ENCODE measurements around the gene TCF7L1. TPM values are rescaled to one million over a fixed set of nuclear protein-coding genes. Genes with fewer than 3 reads are reported as not detected.
A peak's percentile ranks its signal among the peaks of the same experiment; 100 is the strongest.

TCF7L1 gene, protein sequence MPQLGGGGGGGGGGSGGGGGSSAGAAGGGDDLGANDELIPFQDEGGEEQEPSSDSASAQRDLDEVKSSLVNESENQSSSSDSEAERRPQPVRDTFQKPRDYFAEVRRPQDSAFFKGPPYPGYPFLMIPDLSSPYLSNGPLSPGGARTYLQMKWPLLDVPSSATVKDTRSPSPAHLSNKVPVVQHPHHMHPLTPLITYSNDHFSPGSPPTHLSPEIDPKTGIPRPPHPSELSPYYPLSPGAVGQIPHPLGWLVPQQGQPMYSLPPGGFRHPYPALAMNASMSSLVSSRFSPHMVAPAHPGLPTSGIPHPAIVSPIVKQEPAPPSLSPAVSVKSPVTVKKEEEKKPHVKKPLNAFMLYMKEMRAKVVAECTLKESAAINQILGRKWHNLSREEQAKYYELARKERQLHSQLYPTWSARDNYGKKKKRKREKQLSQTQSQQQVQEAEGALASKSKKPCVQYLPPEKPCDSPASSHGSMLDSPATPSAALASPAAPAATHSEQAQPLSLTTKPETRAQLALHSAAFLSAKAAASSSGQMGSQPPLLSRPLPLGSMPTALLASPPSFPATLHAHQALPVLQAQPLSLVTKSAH
- total RNA-seq (under 1 TPM in 1 of 2 donors, not detected in 1; 0.12 TPM), total RNA-seq (0 to 0.08 reads per million in 2 donors)

DNA sequence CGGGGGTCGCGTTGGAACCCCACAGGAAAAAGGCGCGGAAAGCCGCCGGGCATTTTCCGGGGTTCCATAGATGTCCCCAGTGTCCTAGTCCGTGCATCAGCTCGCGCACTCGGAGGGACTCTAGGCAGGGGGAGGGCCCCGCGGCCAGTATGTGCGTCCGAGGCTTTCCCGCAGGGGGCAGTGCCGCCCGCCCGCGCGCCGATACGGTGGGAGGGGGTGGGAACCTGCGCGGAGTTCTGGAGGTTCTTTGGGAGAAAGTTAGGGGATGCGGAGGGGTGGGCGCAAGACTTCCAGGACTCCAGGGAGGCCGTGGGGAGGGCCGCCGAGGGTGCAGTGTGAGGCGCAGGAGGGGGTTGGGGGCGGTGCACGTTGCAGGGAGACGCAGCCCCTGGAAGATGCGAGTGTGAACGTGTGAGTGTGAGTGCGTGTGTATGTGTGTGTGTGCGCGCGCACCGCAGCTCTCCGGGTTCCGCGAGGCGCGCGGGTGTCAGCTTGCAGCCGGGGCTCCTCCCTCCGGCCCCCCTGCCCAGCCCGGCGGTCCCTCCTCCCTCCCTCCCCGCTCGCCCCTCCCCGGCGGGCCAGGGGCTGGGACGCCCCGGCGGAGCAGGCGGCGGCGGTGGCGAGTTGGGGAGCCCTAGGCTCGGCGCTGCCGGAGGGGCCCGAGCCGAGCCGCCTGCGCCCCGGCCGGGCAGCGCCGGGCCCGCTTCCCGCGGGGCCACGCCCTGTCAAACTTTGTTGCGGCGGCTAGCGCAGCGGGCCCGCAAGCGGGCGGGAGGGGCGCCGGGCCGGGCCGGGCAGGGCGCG, at the start of gene TCF7L1:
TCF7L1 (plus strand) TSS at position 559 of the 804 bp plus-strand sequence. CDS start 293 bp downstream, outside the sequence.
- Mint-ChIP-seq H3K4me1 (peaks cover 2% of the 10 kb centered on the region), H3K27ac (no peak within 1 kb of the TSS), H3K27me3 (peaks cover 54% of the 10 kb centered on the region), H3K36me3 (ENCODE audit: low read depth) (no peaks in the 10 kb centered on the region), H3K4me3 (peak within 1 kb of the TSS; percentile 82)
- peak; percentile 60 for ATAC-seq
- no peaks in the 10 kb centered on the region for H3K9me3 ChIP-seq (ENCODE audit: control insufficient read depth, low read length, poor library complexity, severe bottlenecking)
- DNase-seq: peak in 1 of 3 donors; percentile 9

DNA sequence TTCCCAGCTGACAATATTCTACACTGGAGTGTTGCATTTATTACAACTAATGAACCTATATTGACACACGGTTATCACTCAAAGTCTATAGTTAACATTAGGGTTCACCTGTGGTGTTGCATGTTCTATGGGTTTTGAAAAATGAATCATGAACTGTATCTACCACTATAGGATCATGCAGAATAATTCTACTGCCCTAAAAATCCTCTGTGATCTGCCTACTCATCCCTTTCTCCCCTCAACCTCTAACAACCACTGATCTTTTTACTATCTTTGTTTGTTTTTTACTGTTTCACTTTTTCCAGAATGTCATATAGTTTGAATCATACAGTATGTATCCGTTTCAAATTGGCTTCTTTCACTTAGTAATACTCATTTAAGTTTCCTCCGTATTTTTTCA, 47.6 kb upstream of the TCF7L1 start:
- Mint-ChIP-seq H3K4me1 (no peaks in the 10 kb centered on the region), H3K27me3 (peaks cover 21% of the 10 kb centered on the region), H3K4me3 (no peak overlapping the region), H3K36me3 (ENCODE audit: low read depth) (no peaks in the 10 kb centered on the region), H3K27ac (no peak overlapping the region)
- no peak for ATAC-seq
- H3K9me3 ChIP-seq (ENCODE audit: control insufficient read depth, low read length, poor library complexity, severe bottlenecking): no peaks in the 10 kb centered on the region
- DNase-seq: no peak

DNA sequence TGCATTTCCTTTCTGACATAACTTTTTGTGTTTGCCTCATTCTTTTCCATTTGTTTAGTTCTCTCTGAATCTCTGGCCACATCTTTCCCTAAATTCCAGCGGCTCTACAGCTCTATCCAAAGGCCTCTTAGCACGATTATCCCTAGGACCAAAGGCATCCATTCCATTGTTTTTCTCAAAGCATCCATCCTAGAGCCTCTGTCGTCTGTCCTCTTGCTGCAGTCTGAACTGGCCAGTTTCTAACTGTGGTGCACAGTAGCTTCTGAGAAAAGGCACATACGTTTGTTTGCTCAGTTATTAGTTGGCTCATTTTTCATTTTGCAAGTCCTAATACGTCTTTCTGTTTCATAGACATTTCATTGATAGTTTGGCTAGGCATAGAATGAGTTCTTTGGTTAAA, 45.7 kb upstream of the TCF7L1 start:
- no peak overlapping the region for H3K4me3 Mint-ChIP-seq
- H3K9me3 ChIP-seq (ENCODE audit: control insufficient read depth, low read length, poor library complexity, severe bottlenecking): no peaks in the 10 kb centered on the region
- ATAC-seq: no peak
- no peak for DNase-seq
- H3K36me3 Mint-ChIP-seq (ENCODE audit: low read depth): no peaks in the 10 kb centered on the region
- H3K27ac Mint-ChIP-seq: no peak overlapping the region
- peaks cover 27% of the 10 kb centered on the region for H3K27me3 Mint-ChIP-seq
- no peaks in the 10 kb centered on the region for H3K4me1 Mint-ChIP-seq

DNA sequence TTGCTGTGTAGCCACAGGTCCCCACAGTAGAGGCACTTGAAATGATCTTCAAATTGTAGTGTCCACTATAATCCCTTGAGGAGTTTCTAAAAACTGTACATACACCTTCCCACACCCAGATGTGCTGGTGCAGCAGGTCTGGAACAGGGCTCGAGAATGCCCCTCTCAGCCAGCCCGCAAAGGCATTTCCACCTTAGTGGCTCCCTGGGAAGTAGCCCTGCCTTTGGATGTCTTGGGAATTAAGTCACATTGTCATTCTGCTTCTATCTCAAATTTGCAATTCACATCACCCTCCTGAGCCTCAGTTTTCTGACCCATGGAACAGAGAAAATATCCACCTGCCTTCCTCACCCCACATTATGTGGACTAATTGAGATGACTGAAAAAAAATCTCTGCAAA, 44.3 kb upstream of the TCF7L1 start:
- H3K9me3 ChIP-seq (ENCODE audit: control insufficient read depth, low read length, poor library complexity, severe bottlenecking): no peaks in the 10 kb centered on the region
- H3K4me1 Mint-ChIP-seq: no peaks in the 10 kb centered on the region
- no peak overlapping the region for H3K27ac Mint-ChIP-seq
- ATAC-seq (no peak), DNase-seq (no peak)
- peaks cover 27% of the 10 kb centered on the region for H3K27me3 Mint-ChIP-seq
- no peak overlapping the region for H3K4me3 Mint-ChIP-seq
- H3K36me3 Mint-ChIP-seq (ENCODE audit: low read depth): no peaks in the 10 kb centered on the region

DNA sequence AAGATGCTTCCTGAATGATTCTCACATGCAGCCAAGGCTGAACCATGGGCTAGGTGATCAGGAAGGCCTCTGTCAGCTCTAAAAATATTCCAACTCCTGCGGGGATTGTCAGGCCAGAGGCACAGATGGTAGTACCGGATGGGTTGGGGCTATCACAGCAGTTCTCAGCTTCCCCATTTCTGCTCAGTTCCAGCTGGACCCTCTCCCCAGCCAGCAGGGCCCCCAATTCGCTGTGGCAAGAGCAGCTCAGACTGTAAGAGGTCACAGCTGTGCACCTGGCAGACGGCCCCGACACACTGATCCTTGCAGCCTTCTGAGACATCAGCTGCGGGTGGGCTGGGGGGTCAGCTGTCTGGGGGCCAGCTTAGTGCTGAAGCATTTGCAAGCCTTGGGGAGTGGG, 43.6 kb upstream of the TCF7L1 start:
- H3K27ac Mint-ChIP-seq: no peak overlapping the region
- no peak for ATAC-seq

DNA sequence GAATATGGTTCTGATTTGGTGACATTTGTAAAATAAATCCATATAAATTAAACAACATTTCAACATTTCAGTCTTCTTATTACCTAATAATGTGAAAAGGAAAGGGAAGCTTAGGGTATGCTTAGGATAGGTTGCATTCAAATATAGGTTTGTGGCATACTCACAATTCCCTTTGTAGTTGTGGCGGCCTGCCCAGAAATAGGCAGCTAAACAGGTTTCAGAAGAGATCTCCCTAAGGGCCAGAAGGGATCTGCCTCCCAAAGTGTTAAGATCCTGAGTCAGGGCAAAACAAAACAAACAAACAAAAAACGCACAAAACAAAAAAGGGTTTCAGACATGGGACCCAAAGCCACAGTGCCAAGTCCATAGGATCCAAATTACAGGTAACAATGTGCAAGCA, 41.4 kb upstream of the TCF7L1 start:
- H3K27me3 Mint-ChIP-seq: peaks cover 30% of the 10 kb centered on the region
- H3K9me3 ChIP-seq (ENCODE audit: control insufficient read depth, low read length, poor library complexity, severe bottlenecking): no peaks in the 10 kb centered on the region
- DNase-seq (no peak), ATAC-seq (no peak)
- H3K36me3 Mint-ChIP-seq (ENCODE audit: low read depth): no peaks in the 10 kb centered on the region
- H3K4me1 Mint-ChIP-seq: no peaks in the 10 kb centered on the region
- H3K4me3 Mint-ChIP-seq: no peak overlapping the region
- H3K27ac Mint-ChIP-seq: no peak overlapping the region

More for the DNA sequence above, 43.6 kb upstream of the TCF7L1 start:
- DNase-seq: no peak
- Mint-ChIP-seq H3K4me1 (no peaks in the 10 kb centered on the region), H3K27me3 (peaks cover 22% of the 10 kb centered on the region), H3K4me3 (no peak overlapping the region), H3K36me3 (ENCODE audit: low read depth) (no peaks in the 10 kb centered on the region)
- no peaks in the 10 kb centered on the region for H3K9me3 ChIP-seq (ENCODE audit: control insufficient read depth, low read length, poor library complexity, severe bottlenecking)

DNA sequence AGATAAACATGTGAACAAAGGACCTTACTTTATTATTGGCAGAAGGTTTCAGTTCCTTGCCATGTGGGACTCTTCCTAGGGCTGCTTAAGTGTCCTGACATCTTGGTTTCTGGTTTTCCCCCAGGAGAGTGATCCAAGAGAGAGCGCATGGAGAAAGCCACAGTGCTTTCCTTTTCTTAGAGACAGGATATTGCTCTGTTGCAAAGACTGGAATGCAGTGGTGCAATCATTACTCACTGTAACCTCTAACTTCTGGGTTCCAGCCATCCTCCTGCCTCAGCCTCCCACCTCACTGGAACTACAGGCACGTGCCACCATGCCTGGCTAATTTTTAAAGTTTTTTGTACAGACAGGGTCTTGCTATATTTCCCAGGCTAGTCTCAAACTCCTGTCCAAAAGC, 38.1 kb upstream of the TCF7L1 start:
- H3K4me3 Mint-ChIP-seq: no peak overlapping the region
- H3K27me3 Mint-ChIP-seq: peaks cover 31% of the 10 kb centered on the region
- no peak for DNase-seq
- H3K36me3 Mint-ChIP-seq (ENCODE audit: low read depth): no peaks in the 10 kb centered on the region
- H3K4me1 Mint-ChIP-seq: no peaks in the 10 kb centered on the region
- no peak for ATAC-seq
- no peaks in the 10 kb centered on the region for H3K9me3 ChIP-seq (ENCODE audit: control insufficient read depth, low read length, poor library complexity, severe bottlenecking)
- H3K27ac Mint-ChIP-seq: no peak overlapping the region

DNA sequence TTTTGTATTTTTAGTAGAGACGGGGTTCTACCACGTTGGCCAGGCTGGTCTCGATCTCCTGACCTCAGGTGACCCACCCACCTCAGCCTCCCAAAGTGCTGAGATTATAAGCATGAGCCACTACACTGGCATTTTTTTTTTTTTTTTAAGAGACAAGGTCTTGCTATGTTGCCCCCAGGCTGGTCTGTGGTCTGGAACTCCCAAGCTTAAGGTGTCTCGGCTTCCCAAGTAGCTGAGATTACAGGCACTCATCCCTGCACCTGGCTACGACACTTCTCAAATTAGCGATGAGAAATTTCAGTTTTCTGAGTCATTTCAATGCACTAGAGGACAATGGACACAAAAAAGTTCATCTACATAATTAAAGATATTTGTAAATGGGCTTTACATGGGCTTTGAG, 36.6 kb upstream of the TCF7L1 start:
- Mint-ChIP-seq H3K27ac (no peak overlapping the region), H3K36me3 (ENCODE audit: low read depth) (no peaks in the 10 kb centered on the region), H3K4me1 (no peaks in the 10 kb centered on the region), H3K27me3 (peaks cover 21% of the 10 kb centered on the region), H3K4me3 (no peak overlapping the region)
- ATAC-seq: no peak
- no peaks in the 10 kb centered on the region for H3K9me3 ChIP-seq (ENCODE audit: control insufficient read depth, low read length, poor library complexity, severe bottlenecking)
- no peak for DNase-seq

DNA sequence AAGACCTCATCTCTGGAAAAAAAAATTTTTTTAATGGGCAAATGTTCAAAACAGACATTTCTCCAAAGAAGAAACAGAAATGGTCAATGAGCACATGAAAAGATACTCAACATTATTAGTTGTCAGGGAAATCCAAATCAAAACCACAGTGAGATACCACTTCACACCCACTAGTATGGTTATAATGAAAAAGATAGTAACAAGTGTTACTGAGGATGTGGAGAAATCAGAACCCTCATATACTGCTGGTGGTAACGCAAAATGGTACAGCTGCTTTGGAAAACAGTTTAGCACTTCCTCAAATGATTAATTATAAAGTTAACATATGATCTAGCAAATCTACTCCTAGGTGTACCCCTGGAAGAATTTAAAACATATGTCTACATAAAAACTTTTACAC, 29.0 kb upstream of the TCF7L1 start:
- no peak overlapping the region for H3K4me3 Mint-ChIP-seq
- H3K4me1 Mint-ChIP-seq: no peaks in the 10 kb centered on the region
- H3K27ac Mint-ChIP-seq: no peak overlapping the region
- H3K27me3 Mint-ChIP-seq: no peaks in the 10 kb centered on the region
- H3K36me3 Mint-ChIP-seq (ENCODE audit: low read depth): no peaks in the 10 kb centered on the region
- no peaks in the 10 kb centered on the region for H3K9me3 ChIP-seq (ENCODE audit: control insufficient read depth, low read length, poor library complexity, severe bottlenecking)
- DNase-seq (no peak), ATAC-seq (no peak)

DNA sequence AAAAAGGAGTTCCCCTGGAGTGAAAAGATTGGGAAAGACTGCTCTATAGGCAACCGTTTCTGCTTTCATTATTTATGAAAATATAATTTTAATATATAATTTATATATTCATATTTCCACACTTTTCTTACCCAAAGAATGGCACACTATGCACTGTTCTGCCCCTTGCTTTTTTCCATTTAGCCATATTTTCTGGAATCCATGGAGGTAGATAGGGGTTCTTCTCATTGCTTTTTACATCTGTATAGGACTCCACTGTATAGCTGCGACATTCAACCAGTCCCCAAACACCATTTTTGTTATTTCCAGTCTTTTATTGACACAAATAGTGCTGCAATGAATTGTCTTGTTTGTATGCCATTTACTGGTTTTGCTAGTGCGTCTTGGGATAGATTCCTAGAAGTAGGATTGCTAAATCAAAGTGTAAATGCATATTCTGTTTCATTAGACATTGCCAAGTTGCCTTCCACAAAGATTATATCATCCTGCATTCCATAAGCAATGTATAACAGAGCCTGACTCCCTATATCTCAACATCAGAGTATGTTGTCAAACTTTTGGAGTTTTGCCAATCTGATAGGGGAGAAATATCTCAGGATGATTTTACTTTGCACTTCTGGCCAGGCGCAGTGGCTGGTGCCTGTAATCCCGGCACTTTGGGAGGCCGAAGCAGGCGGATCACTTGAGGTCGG, 26.6 kb upstream of the TCF7L1 start:
- Mint-ChIP-seq H3K36me3 (ENCODE audit: low read depth) (no peaks in the 10 kb centered on the region), H3K4me1 (no peaks in the 10 kb centered on the region), H3K27me3 (no peaks in the 10 kb centered on the region), H3K4me3 (no peak overlapping the region), H3K27ac (no peak overlapping the region)
- no peaks in the 10 kb centered on the region for H3K9me3 ChIP-seq (ENCODE audit: control insufficient read depth, low read length, poor library complexity, severe bottlenecking)
- no peak for ATAC-seq
- no peak for DNase-seq

DNA sequence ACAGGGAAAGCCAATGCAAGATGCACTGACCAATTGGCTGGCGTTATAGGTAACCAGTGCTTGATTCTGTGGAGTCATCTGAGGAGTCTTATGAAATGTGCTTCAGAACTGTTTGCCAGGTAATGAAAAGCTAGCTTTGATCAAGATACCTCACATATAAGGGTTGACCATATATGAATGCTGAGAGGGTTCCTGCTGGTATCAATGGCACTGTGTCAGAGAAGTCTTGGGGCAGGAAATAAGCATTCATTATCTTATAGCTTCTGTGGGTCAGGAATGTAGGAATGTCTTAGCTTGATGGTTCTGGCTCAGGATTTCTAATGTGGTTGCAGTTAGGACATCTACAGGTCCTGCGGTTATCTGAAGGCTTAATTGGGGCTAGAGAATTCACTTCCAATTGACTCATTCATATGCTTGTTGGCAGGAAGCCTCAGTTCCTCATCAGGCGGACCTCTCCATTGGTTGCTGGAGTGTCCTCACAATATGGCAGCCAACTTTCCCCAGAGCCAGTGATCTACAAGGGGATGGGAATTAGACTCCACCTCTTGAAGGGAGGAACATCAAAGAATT, 22.1 kb upstream of the TCF7L1 start:
- no peaks in the 10 kb centered on the region for H3K36me3 Mint-ChIP-seq (ENCODE audit: low read depth)
- no peak overlapping the region for H3K27ac Mint-ChIP-seq

DNA sequence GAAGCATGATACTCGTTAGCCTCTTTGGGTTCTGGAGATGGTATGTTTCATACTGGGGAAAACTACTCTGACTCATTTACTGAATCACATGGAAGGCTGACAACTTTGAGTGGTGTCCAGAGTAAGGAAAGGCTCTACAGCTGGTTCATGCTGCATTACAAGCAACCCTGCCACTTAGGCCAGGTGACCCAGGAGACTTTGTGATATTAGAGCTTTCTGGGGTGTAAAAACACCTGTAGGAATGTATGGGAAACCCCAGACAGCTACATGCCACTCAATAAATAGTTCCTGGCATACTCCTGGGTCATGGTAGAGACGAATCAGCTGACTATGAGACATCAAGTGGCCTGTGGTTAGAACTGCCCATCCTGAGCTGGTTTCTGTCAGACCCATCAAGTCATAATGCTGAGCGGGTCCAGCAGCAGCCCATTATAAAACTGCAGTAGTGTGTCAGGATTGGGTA, 21.3 kb upstream of the TCF7L1 start:
- DNase-seq (no peak), ATAC-seq (no peak)
- Mint-ChIP-seq H3K27ac (no peak overlapping the region), H3K36me3 (ENCODE audit: low read depth) (no peaks in the 10 kb centered on the region), H3K4me1 (no peaks in the 10 kb centered on the region), H3K27me3 (peaks cover 22% of the 10 kb centered on the region), H3K4me3 (no peak overlapping the region)
- H3K9me3 ChIP-seq (ENCODE audit: control insufficient read depth, low read length, poor library complexity, severe bottlenecking): no peaks in the 10 kb centered on the region

More for the DNA sequence above, 22.1 kb upstream of the TCF7L1 start:
- Mint-ChIP-seq H3K27me3 (peaks cover 22% of the 10 kb centered on the region), H3K4me3 (no peak overlapping the region), H3K4me1 (no peaks in the 10 kb centered on the region)
- H3K9me3 ChIP-seq (ENCODE audit: control insufficient read depth, low read length, poor library complexity, severe bottlenecking): no peaks in the 10 kb centered on the region
- DNase-seq (no peak), ATAC-seq (no peak)
